Measurements from ENCODE around the gene ARL6IP1. TPM values are rescaled to one million over a fixed set of nuclear protein-coding genes. Genes with fewer than 3 reads are reported as not detected.

Gene ARL6IP1
- 93.5 TPM for total RNA-seq (2013)
- polyA plus RNA-seq: 100 to 1,000 TPM in 2 of 3 donors, 10 to 100 TPM in 1; 89.0 to 158 (median 142) TPM
- 56.9 and 69.0 TPM in 2 replicates for polyA minus RNA-seq
- 169 to 465 (median 218) reads per million in 11 experiments for total RNA-seq

GRCh38 chr16:18801145-18801972, at the start of gene ARL6IP1:
Gene ARL6IP1 (minus strand): TSS chr16:18801549. CDS start chr16:18801466, 83 bp downstream.
- Mint-ChIP-seq H3K27ac (peak within 1 kb of the TSS; percentile 93 to 98 (median 95)), H3K4me3 (peak within 1 kb of the TSS; percentile 93 to 98), H3K9me3 (peaks cover 0 to 2% (median 0%) of the 10 kb centered on the region in 7 donors), H3K36me3 (peaks cover 10 to 22% of the 10 kb centered on the region in 2 donors), H3K4me1 (peaks cover 64% of the 10 kb centered on the region), H3K27me3 (ENCODE audit: low read depth in 3 of 3) (no peaks in the 10 kb centered on the region)
- Histone ChIP-seq H3K27ac (ENCODE audit: low read depth in 1 of 2, low read length in 2 of 2) (peak within 1 kb of the TSS; percentile 93 to 95), H3K9me3 (replicated peaks in 1 of 2; ENCODE audit: control insufficient read depth in 1 of 2, insufficient read depth in 1 of 2, low read length in 2 of 2) (no peaks in the 10 kb centered on the region), H3K79me2 (ENCODE audit: insufficient read depth, low read length) (peaks cover 77% of the 10 kb centered on the region), H2AFZ (ENCODE audit: insufficient read depth, low read depth, low read length, poor library complexity, severe bottlenecking) (peak within 1 kb of the TSS; percentile 94), H3K27me3 (ENCODE audit: control insufficient read depth in 2 of 2, insufficient read depth in 2 of 2, low read length in 2 of 2) (no peaks in the 10 kb centered on the region), H3K36me3 (replicated peaks in 1 of 2; ENCODE audit: control insufficient read depth in 1 of 2, insufficient read depth in 2 of 2, low read length in 2 of 2) (peaks cover 14 to 23% of the 10 kb centered on the region in 2 donors), H3K4me3 (replicated peaks in 1 of 3; ENCODE audit: low read depth in 2 of 3, low read length in 3 of 3) (peak within 1 kb of the TSS; percentile 65 to 94 (median 92)), H3K4me1 (ENCODE audit: control insufficient read depth in 1 of 2, insufficient read depth in 2 of 2, low read length in 2 of 2) (peaks cover 52 to 71% of the 10 kb centered on the region in 2 donors), H3K9ac (ENCODE audit: insufficient read depth, low read length, poor library complexity, severe bottlenecking) (peak within 1 kb of the TSS; percentile 95), H4K20me1 (ENCODE audit: insufficient read depth, low read length) (peaks cover 23% of the 10 kb centered on the region), H3K4me2 (replicated peaks; ENCODE audit: extremely low read depth, low read length, poor library complexity, severe bottlenecking) (peak within 1 kb of the TSS; percentile 96)
- intact Hi-C loops (cut with micrococcal nuclease): loop anchor here (5.0 to 10.0 kb wide), 5 partner anchors 73 to 753 kb away; partner anchors contain the start of genes SMG1 (in 2 of the 2), CCP110 (in 1 of the 2), COQ7 (in 1 of the 2) and GDE1 (in 1 of the 2)
- under 1% methylated on average over 75 of the region's 77 CpGs for WGBS (ENCODE audit: insufficient coverage)
- peak; percentile 99 to 100 (median 100) for DNase-seq
- TF ChIP-seq CTCF (IDR thresholded peaks at IDR 0.05): peak; percentile 98

- H3K36me3 Mint-ChIP-seq: peaks cover 84 to 99% of the 10 kb centered on the region in 2 donors
- no peaks in the 10 kb centered on the region for H3K9me3 Mint-ChIP-seq
These were observed 45.1 kb upstream of the ARL6IP1 start for GRCh38 chr16:18846416-18846815.

More at GRCh38 chr16:18846416-18846815, 45.1 kb upstream of the ARL6IP1 start:
- Mint-ChIP-seq H3K27me3 (ENCODE audit: low read depth in 3 of 3) (peaks cover 0 to 2% (median 0%) of the 10 kb centered on the region in 3 donors), H3K4me3 (no peak overlapping the region), H3K27ac (no peak overlapping the region), H3K4me1 (no peaks in the 10 kb centered on the region)
- Histone ChIP-seq H3K4me1 (ENCODE audit: control insufficient read depth in 1 of 2, insufficient read depth in 2 of 2, low read length in 2 of 2) (no peaks in the 10 kb centered on the region), H3K4me3 (replicated peaks in 1 of 3; ENCODE audit: low read depth in 2 of 3, low read length in 3 of 3) (no peak overlapping the region), H3K36me3 (replicated peaks in 1 of 2; ENCODE audit: control insufficient read depth in 1 of 2, insufficient read depth in 2 of 2, low read length in 2 of 2) (peaks cover 92 to 99% of the 10 kb centered on the region in 2 donors), H4K20me1 (ENCODE audit: insufficient read depth, low read length) (peaks cover 11% of the 10 kb centered on the region), H3K79me2 (ENCODE audit: insufficient read depth, low read length) (peaks cover 6% of the 10 kb centered on the region), H3K4me2 (replicated peaks; ENCODE audit: extremely low read depth, low read length, poor library complexity, severe bottlenecking) (no peak overlapping the region), H3K9ac (ENCODE audit: insufficient read depth, low read length, poor library complexity, severe bottlenecking) (no peak overlapping the region), H3K27ac (ENCODE audit: low read depth in 1 of 2, low read length in 2 of 2) (no peak overlapping the region), H3K9me3 (replicated peaks in 1 of 2; ENCODE audit: control insufficient read depth in 1 of 2, insufficient read depth in 1 of 2, low read length in 2 of 2) (no peaks in the 10 kb centered on the region), H3K27me3 (ENCODE audit: control insufficient read depth in 2 of 2, insufficient read depth in 2 of 2, low read length in 2 of 2) (no peaks in the 10 kb centered on the region), H2AFZ (ENCODE audit: insufficient read depth, low read depth, low read length, poor library complexity, severe bottlenecking) (no peak overlapping the region)
- WGBS (ENCODE audit: insufficient coverage): no CpG with 5 or more reads among the region's 1 CpG
- DNase-seq: no peak
- intact Hi-C loops (cut with micrococcal nuclease): no loop called here
- no peak for TF ChIP-seq CTCF (IDR thresholded peaks at IDR 0.05)
